CD14-positive monocyte (primary cell): Measurements from ENCODE around the gene LUC7L2. TPM values are rescaled to one million over a fixed set of nuclear protein-coding genes. Genes with fewer than 3 reads are reported as not detected.

ENCODE experiments used
- DNase-seq, 3 donors: peaks; one replicate each; pipeline ENCODE4 v3.0.0-alpha.2; 2011 to 2022
- H2AFZ ChIP-seq: 2 replicates; pipeline ENCODE4 v1.6.0; 2012; ENCODE audit warnings: mild to moderate bottlenecking, low read depth, low read length, inconsistent platforms; ENCODE audit not compliant: insufficient read depth, poor library complexity, severe bottlenecking
- H3K27ac ChIP-seq, 2 donors: 1 replicate in 1 of 2; 2 replicates in 1 of 2; pipeline ENCODE4 v1.5.1; 2012 to 2013; ENCODE audit warnings: low read length in 2 of 2, control low read depth in 1 of 2, inconsistent platforms in 1 of 2, low read depth in 1 of 2, mild to moderate bottlenecking in 1 of 2
- H3K27me3 ChIP-seq, 2 donors: one replicate each; pipeline versions ENCODE4 v1.6.0 to v1.6.1; 2011 to 2013; ENCODE audit warnings: low read length in 2 of 2; ENCODE audit not compliant: control insufficient read depth in 2 of 2, insufficient read depth in 2 of 2
- H3K36me3 ChIP-seq, 2 donors: replicated peaks in 1 of 2; 1 replicate in 1 of 2; 2 replicates in 1 of 2; pipeline versions ENCODE4 v1.5.1 to v1.6.1; 2012 to 2013; ENCODE audit warnings: low read length in 2 of 2, control low read depth in 1 of 2, inconsistent platforms in 1 of 2, mild to moderate bottlenecking in 1 of 2; ENCODE audit not compliant: insufficient read depth in 2 of 2, control insufficient read depth in 1 of 2
- H3K4me1 ChIP-seq, 2 donors: 1 replicate in 1 of 2; 2 replicates in 1 of 2; pipeline versions ENCODE4 v1.5.1 to v1.6.1; 2012 to 2013; ENCODE audit warnings: low read length in 2 of 2, control low read depth in 1 of 2, inconsistent platforms in 1 of 2, mild to moderate bottlenecking in 1 of 2, moderate library complexity in 1 of 2; ENCODE audit not compliant: insufficient read depth in 2 of 2, control insufficient read depth in 1 of 2
- H3K4me2 ChIP-seq: replicated peaks from 2 replicates; pipeline ENCODE3; 2012; ENCODE audit warnings: low read length, moderate library complexity, mild to moderate bottlenecking; ENCODE audit not compliant: poor library complexity, severe bottlenecking; ENCODE audit errors: extremely low read depth
- H3K4me3 ChIP-seq, 3 experiments: fragments of 200-600 bp in 1 of 3; sonication (generic) in 1 of 3; replicated peaks in 1 of 3; 1 replicate in 2 of 3; 2 replicates in 1 of 3; pipeline ENCODE4 v1.5.1; 2011 to 2013; ENCODE audit warnings: low read length in 3 of 3, mild to moderate bottlenecking in 3 of 3, control low read depth in 2 of 3, low read depth in 2 of 3, inconsistent platforms in 1 of 3, moderate library complexity in 1 of 3
- H3K79me2 ChIP-seq: 2 replicates; pipeline ENCODE4 v1.6.0; 2012; ENCODE audit warnings: mild to moderate bottlenecking, control low read depth, inconsistent platforms, low read length, moderate library complexity; ENCODE audit not compliant: insufficient read depth
- H3K9ac ChIP-seq: 2 replicates; pipeline ENCODE4 v1.6.0; 2017; ENCODE audit warnings: low read length, mild to moderate bottlenecking; ENCODE audit not compliant: insufficient read depth, poor library complexity, severe bottlenecking
- H3K9me3 ChIP-seq, 2 donors: replicated peaks in 1 of 2; 1 replicate in 1 of 2; 2 replicates in 1 of 2; pipeline versions ENCODE4 v1.5.1 to v1.6.1; 2012 to 2013; ENCODE audit warnings: low read length in 2 of 2, control low read depth in 1 of 2; ENCODE audit not compliant: control insufficient read depth in 1 of 2, insufficient read depth in 1 of 2
- H4K20me1 ChIP-seq: 2 replicates; pipeline ENCODE4 v1.6.0; 2012; ENCODE audit warnings: mild to moderate bottlenecking, low read length, control low read depth, moderate library complexity; ENCODE audit not compliant: insufficient read depth
- H3K27ac Mint-ChIP-seq, 7 donors: one replicate each; pipeline ENCODE4 v1.8.0; 2020; ENCODE audit warnings: mild to moderate bottlenecking in 7 of 7, mixed read lengths in 7 of 7, moderate library complexity in 6 of 7, inconsistent platforms in 2 of 7
- H3K27me3 Mint-ChIP-seq, 3 donors: one replicate each; pipeline ENCODE4 v1.8.0; 2021 to 2022; ENCODE audit warnings: low read depth in 3 of 3, mild to moderate bottlenecking in 3 of 3, mixed read lengths in 3 of 3, moderate library complexity in 3 of 3, inconsistent platforms in 1 of 3
- H3K36me3 Mint-ChIP-seq, 2 donors: one replicate each; pipeline ENCODE4 v1.8.0; 2020; ENCODE audit warnings: mixed read lengths in 2 of 2, inconsistent platforms in 1 of 2, mild to moderate bottlenecking in 1 of 2
- H3K4me1 Mint-ChIP-seq: one replicate; pipeline ENCODE4 v1.8.0; 2020; ENCODE audit warnings: mild to moderate bottlenecking, mixed read lengths
- H3K4me3 Mint-ChIP-seq, 2 donors: one replicate each; pipeline ENCODE4 v1.8.0; 2020; ENCODE audit warnings: mild to moderate bottlenecking in 2 of 2, mixed read lengths in 2 of 2, moderate library complexity in 1 of 2
- H3K9me3 Mint-ChIP-seq, 7 donors: one replicate each; pipeline ENCODE4 v1.8.0; 2020 to 2022; ENCODE audit warnings: mixed read lengths in 7 of 7, mild to moderate bottlenecking in 6 of 7, moderate library complexity in 6 of 7, inconsistent platforms in 2 of 7
- WGBS: methylation state at CpG from one replicate; pipeline ENCODE4 v1.1.5; 2013; ENCODE audit warnings: missing lambda C conversion rate; ENCODE audit not compliant: insufficient coverage; 5-methylcytosine and 5-hydroxymethylcytosine counted together
- intact Hi-C, 2 donors: fragments of 100-400 bp; cut with micrococcal nuclease; formaldehyde crosslinking; loops; one replicate each; pipeline versions ENCODE4 v1.15.0 to v1.15.1; 2023
- polyA plus RNA-seq, 3 donors: library from polyadenylated mRNA; depleted of rRNA in 1 of 3; unstranded in 2 of 3; stranded (reverse) in 1 of 3; fragments of 300-500 nt in 2 of 3; fragments of >200 nt in 1 of 3; fragmentation: Illumina TruSeq in 2 of 3; gene quantifications; 1 replicate in 2 of 3; 2 replicates in 1 of 3; pipeline ENCODE4 v1.2.3, GENCODE V29; 2012 to 2021
- TF ChIP-seq, protein P1 (sequence below): fragments of 200-600 bp; IDR thresholded peaks from one replicate; pipeline ENCODE4 v1.8.0; 2022; ENCODE audit warnings: antibody characterized with exemption, mild to moderate bottlenecking

LUC7L2 gene
- polyA plus RNA-seq, 3 donors, result 24.7 to 54.5 (median 26.8) TPM

DNA sequence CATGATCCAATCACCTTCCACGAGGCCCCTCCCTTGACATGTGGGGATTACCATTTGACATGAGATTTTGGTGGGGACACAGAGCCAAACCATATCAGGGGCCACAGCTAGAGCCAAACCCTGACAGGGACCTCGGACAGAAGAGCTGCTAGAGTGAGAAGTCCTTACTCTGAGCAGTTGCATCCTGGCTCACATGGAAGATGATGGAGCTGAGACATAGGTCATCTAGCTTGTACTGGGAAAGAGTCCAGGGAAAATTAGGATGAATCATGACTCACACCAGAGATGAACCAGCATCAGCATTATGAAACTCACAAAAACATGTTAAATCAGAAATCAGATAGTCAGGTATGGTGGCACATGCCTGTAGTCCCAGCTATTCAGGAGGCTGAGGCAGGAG, 31.3 kb upstream of the LUC7L2 start:
- no CpG with 5 or more reads among the region's 2 CpGs for WGBS

DNA sequence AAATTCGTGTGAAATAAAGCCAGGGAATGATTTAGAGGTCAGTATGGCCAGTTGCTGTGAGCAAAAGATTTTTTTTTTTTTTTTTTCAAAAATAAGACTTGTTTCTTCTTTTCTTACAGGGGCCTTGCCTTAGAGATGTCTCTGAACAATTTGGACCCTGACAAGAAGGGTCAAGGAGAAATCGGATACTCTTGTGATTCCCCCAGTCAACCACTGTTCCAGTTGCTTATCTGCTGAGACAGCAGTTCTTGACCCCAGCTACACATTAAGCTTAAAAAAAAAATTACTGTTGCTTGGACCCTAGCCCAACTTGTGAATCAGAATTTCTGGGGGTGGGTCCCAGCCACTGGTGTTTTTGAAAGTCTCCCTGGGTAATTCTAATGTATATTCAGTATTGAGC, 30.6 kb upstream of the LUC7L2 start:
- no peak overlapping the region for H3K9ac ChIP-seq
- H3K4me3 ChIP-seq, result no peak overlapping the region
- no peak overlapping the region for H3K4me2 ChIP-seq
- intact Hi-C loops, result no loop called here
- H3K79me2 ChIP-seq, result no peaks in the 10 kb centered on the region
- DNase-seq, result no peak
- Mint-ChIP-seq H3K27ac (no peak overlapping the region), H3K36me3 (no peaks in the 10 kb centered on the region), H3K4me1 (peaks cover 2% of the 10 kb centered on the region), H3K27me3 (peaks cover 0 to 4% (median 4%) of the 10 kb centered on the region in 3 donors), H3K4me3 (no peak overlapping the region), H3K9me3 (peaks cover 0 to 4% (median 0%) of the 10 kb centered on the region in 7 donors)
- H3K36me3 ChIP-seq, result no peaks in the 10 kb centered on the region
- TF ChIP-seq, protein P1, sequence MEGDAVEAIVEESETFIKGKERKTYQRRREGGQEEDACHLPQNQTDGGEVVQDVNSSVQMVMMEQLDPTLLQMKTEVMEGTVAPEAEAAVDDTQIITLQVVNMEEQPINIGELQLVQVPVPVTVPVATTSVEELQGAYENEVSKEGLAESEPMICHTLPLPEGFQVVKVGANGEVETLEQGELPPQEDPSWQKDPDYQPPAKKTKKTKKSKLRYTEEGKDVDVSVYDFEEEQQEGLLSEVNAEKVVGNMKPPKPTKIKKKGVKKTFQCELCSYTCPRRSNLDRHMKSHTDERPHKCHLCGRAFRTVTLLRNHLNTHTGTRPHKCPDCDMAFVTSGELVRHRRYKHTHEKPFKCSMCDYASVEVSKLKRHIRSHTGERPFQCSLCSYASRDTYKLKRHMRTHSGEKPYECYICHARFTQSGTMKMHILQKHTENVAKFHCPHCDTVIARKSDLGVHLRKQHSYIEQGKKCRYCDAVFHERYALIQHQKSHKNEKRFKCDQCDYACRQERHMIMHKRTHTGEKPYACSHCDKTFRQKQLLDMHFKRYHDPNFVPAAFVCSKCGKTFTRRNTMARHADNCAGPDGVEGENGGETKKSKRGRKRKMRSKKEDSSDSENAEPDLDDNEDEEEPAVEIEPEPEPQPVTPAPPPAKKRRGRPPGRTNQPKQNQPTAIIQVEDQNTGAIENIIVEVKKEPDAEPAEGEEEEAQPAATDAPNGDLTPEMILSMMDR, result no peak
- H4K20me1 ChIP-seq, result no peaks in the 10 kb centered on the region
- no peak overlapping the region for H2AFZ ChIP-seq
- H3K27ac ChIP-seq, result no peak overlapping the region
- WGBS, result no CpG with 5 or more reads among the region's 2 CpGs
- no peaks in the 10 kb centered on the region for H3K27me3 ChIP-seq
- no peaks in the 10 kb centered on the region for H3K4me1 ChIP-seq
- no peaks in the 10 kb centered on the region for H3K9me3 ChIP-seq

More for the DNA sequence above, 31.3 kb upstream of the LUC7L2 start:
- Mint-ChIP-seq H3K4me1 (peaks cover 2% of the 10 kb centered on the region), H3K27me3 (peaks cover 0 to 4% (median 3%) of the 10 kb centered on the region in 3 donors), H3K4me3 (no peak overlapping the region), H3K27ac (no peak overlapping the region), H3K36me3 (no peaks in the 10 kb centered on the region), H3K9me3 (peaks cover 0 to 4% (median 0%) of the 10 kb centered on the region in 7 donors)
- no peak overlapping the region for H2AFZ ChIP-seq
- H3K27me3 ChIP-seq, result no peaks in the 10 kb centered on the region
- H3K4me1 ChIP-seq, result no peaks in the 10 kb centered on the region
- TF ChIP-seq, protein P1, result no peak
- no peak overlapping the region for H3K4me2 ChIP-seq
- no peak for DNase-seq
- no peaks in the 10 kb centered on the region for H4K20me1 ChIP-seq
- H3K27ac ChIP-seq, result no peak overlapping the region
- no peaks in the 10 kb centered on the region for H3K36me3 ChIP-seq
- no peak overlapping the region for H3K9ac ChIP-seq
- intact Hi-C loops, result no loop called here
- H3K79me2 ChIP-seq, result no peaks in the 10 kb centered on the region
- H3K4me3 ChIP-seq, result no peak overlapping the region
- H3K9me3 ChIP-seq, result no peaks in the 10 kb centered on the region
